GM21447 (cell line): ENCODE data around the gene WDR81.
"Not testable (repeated sequence)": the region's sequence is repeated elsewhere in the genome, so short reads cannot be mapped to it uniquely, and the experiment has no call there.

Experiments
- ATAC-seq: cut with Tn5 transposase; IDR thresholded peaks from one replicate; pipeline ENCODE4 v1.9.1; 2021; ENCODE audit not compliant: unreplicated experiment

The WDR81 gene

GRCh38 chr17:1713160-1713877 lies 11.2 kb upstream of the WDR81 start:
- no peak for ATAC-seq

GRCh38 chr17:1713878-1714426 lies 10.6 kb upstream of the WDR81 start:
- no peak for ATAC-seq

GRCh38 chr17:1714427-1714979 lies 10.0 kb upstream of the WDR81 start:
- no peak for ATAC-seq

- no peak for ATAC-seq
These were observed 9.3 kb upstream of the WDR81 start for GRCh38 chr17:1714980-1715802.

GRCh38 chr17:1715803-1716075 lies 8.8 kb upstream of the WDR81 start:
- no peak for ATAC-seq

- peak; percentile 69 for ATAC-seq
These were observed 8.2 kb upstream of the WDR81 start for GRCh38 chr17:1716076-1716911.

- peak; percentile 46 for ATAC-seq
These were observed 7.4 kb upstream of the WDR81 start for GRCh38 chr17:1716912-1717695.

- no peak for ATAC-seq
These were observed 5.9 kb upstream of the WDR81 start for GRCh38 chr17:1718362-1719165.

GRCh38 chr17:1720856-1721386 lies 3.6 kb upstream of the WDR81 start:
- no peak for ATAC-seq

- ATAC-seq = not testable (repeated sequence)
These were observed 2.5 kb upstream of the WDR81 start for GRCh38 chr17:1722022-1722421.

GRCh38 chr17:1724869-1725641 lies 551 bp downstream of the WDR81 start:
- peak; percentile 11 for ATAC-seq

GRCh38 chr17:1725642-1726511 lies 1.4 kb downstream of the WDR81 start:
- no peak for ATAC-seq

GRCh38 chr17:1726626-1727257 lies 2.2 kb downstream of the WDR81 start:
- no peak for ATAC-seq

GRCh38 chr17:1727258-1727789 lies 2.8 kb downstream of the WDR81 start:
- no peak for ATAC-seq

GRCh38 chr17:1727876-1728630 lies 3.5 kb downstream of the WDR81 start:
- ATAC-seq = no peak

- no peak for ATAC-seq
These were observed 5.4 kb downstream of the WDR81 start for GRCh38 chr17:1729966-1730325.
